RCC 7860 (cell line): ENCODE data around the gene SCAMP3.
"Not testable (repeated sequence)": the region's sequence is repeated elsewhere in the genome, so short reads cannot be mapped to it uniquely, and the experiment has no call there.

Experiments
- DNase-seq: peaks from one replicate; pipeline ENCODE4 v3.0.0-alpha.2; 2015; ENCODE audit warnings: low spot score
- FAIRE-seq: peaks from 2 replicates; lab custom pipeline; 2012; peaks lifted over from hg19 to GRCh38; lab: Jason Lieb, UNC

Gene SCAMP3

GRCh38 chr1:155261852-155262673 lies at the start of gene SCAMP3:
Gene SCAMP3, minus strand, starts transcription at chr1:155262360. Its CDS starts 209 bp downstream, at chr1:155262151.
- peak; percentile 85 for FAIRE-seq
- DNase-seq: peak; percentile 96

DNA sequence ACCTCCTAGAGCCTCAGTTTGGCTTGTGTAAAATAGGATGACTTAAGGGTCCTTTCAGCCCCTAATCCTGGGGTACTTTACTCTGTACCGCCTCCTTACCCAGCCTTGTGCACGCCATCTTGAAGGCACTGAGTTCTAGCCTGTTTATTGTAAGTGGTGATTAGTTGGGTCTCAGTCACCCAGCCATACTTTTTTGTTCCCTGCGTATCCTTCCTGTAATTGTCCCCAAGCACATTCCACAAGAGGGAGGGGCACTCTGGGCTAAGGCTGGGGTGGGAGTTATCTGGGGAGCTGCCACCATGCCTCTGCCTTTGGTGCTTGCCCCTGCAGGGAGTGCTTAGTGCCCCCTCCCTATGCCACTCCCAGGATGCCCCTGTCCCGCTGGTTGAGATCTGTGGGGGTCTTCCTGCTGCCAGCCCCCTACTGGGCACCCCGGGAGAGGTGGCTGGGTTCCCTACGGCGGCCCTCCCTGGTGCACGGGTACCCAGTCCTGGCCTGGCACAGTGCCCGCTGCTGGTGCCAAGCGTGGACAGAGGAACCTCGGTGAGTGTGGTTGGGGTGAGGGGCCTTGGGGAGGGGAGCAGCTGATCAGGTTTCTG lies 47.4 kb upstream of the SCAMP3 start:
- no peak for FAIRE-seq
- no peak for DNase-seq

DNA sequence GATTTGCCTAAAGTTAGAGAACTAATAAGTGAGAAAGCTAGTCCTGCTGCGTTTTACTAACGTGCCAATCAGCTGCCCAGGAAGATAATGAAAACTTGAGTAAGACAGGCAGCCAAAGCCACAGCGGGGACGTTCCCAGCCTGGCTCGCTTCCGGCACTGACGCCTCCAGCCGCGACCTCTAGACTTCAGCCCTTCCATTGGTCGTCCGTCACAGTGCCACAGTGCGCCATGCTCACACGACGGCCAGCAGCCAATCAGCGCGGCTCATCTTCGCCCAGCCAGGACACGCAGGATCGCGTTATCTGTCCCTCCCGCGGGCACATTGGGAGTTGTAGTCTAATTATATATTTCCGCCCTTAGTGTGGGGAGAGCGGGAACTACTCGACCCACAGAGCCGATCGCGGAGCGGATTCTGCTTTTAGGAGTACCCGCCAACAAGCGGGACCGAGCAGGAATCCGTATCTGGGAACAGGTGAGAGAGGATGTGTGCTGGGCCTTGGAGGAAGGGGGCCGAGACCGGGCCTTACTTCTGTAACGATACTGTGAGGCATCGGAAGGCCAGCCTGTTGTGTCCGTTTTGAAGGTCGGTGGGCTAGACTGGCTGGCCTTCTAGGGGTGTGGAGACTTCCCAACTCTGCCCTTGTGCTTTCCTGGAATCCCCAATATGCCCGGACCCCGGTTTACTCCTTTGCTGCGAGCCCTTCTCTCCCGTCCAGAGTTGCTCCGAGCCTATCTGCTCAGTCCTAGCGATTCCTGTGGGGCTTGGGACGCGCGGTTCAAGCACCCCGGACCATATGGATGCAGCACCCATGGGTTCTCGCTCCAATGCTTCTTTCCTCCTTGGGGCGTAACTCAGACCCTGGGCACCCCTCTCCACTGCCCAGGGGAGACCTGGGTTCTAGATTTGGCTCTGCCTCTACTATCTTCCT lies 46.6 kb upstream of the SCAMP3 start, which contains the start of gene FDPS:
Gene FDPS, plus strand, starts transcription at position 374 of the 930 bp plus-strand sequence. CDS start 924 bp downstream, outside the sequence.
- peak; percentile 91 for FAIRE-seq

GRCh38 chr1:155307247-155307740 lies 45.1 kb upstream of the SCAMP3 start:
- DNase-seq: peak; percentile 23

More for the DNA sequence above, 46.6 kb upstream of the SCAMP3 start, which contains the start of gene FDPS:
- DNase-seq: peak; percentile 98

GRCh38 chr1:155305881-155306391 lies 43.8 kb upstream of the SCAMP3 start:
- DNase-seq: no peak
- FAIRE-seq: no peak

More at GRCh38 chr1:155307247-155307740, 45.1 kb upstream of the SCAMP3 start:
- no peak for FAIRE-seq

GRCh38 chr1:155304558-155305063 lies 42.5 kb upstream of the SCAMP3 start:
- DNase-seq (peak; percentile 61), FAIRE-seq (peak; percentile 36)

DNA sequence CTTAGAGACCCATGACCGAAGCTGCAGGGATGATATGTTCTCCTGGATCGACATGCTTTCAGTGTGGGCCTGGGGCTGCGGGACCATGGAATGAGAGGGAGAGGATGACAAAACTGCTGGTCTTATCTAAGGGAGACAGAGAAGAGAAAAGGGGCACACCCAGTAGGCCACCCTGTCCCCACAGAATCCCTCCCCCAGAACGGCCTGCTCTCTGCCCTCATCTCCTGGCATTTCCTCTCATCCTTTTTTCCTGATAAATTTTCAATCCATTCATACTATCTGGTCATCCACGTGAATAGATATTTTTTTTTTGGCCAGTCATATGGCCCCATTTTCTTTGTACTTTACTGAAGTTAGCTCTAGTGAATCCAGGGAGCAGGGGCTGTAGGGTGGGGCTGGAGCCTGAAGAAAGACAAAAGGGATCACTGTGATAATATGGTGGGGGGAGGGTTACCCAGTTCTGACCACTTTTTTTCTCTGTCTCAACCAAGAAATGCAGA lies 39.2 kb upstream of the SCAMP3 start, which contains the start of gene PKLR:
Gene PKLR, minus strand, starts transcription at position 97 of the 500 bp plus-strand sequence. Its CDS starts 43 bp downstream, at position 54.
- FAIRE-seq: no peak

DNA sequence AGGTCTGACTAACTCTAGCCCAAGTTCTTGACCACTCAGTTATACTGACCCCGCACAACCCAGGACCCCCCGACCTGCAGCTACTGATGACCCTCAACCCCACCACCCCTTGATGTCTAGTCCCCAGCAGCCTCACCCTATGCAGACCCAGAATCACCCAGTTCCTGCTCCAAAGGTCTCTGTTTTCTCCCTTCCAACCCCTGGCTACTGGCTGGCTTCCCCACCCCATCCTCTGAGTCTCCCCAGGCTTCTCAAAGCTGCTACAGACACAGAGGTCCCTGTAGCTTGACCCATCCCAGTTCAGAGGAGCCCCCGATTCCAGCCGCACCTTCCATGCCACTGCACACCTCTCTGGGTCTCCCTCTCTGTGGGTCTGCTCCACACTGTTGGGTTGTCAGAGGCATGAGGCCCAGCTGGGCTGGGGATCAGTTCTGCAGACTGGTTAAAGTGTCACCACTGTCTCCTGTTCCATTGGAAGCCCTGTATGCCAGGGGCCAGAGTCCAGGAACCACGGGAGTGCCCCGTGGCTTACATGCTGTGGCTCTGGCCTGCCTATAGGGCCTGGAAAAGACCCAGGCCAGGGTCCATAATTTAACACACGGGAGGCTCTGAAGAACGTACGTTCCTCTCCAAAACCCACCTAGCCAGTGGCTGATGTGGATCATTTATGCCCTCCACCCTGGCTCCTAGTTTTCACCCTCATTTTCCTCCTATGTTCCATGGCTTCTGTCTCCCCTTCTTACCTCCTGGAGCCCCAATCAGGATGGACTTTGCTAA lies 38.6 kb upstream of the SCAMP3 start:
- FAIRE-seq (no peak), DNase-seq (no peak)

More for the DNA sequence above, 39.2 kb upstream of the SCAMP3 start, which contains the start of gene PKLR:
- no peak for DNase-seq

GRCh38 chr1:155300024-155300423 lies 37.9 kb upstream of the SCAMP3 start:
- FAIRE-seq (no peak), DNase-seq (no peak)

DNA sequence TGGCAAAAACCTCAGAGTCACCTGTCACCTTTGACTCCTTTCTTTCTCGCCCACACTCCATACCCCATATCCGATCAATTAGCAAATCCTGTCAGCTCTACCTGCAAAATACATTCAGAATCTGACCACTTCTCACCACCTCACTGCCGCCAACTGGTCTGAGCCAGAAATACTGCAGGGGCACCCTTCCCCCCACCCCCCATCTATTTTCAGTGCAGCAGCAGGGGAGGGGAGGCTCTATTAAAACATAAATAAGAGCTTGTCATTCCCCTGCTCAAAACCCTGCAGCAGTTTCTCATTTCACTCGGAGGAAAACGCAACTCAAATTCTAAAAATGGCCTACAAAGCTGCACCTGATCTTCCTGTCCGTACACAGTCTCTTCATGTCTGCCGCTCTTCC lies 35.2 kb upstream of the SCAMP3 start:
- DNase-seq: no peak

GRCh38 chr1:155296661-155297060 lies 34.5 kb upstream of the SCAMP3 start:
- FAIRE-seq (no peak), DNase-seq (no peak)

More for the DNA sequence above, 35.2 kb upstream of the SCAMP3 start:
- no peak for FAIRE-seq

GRCh38 chr1:155295942-155296267 lies 33.7 kb upstream of the SCAMP3 start:
- FAIRE-seq (no peak), DNase-seq (no peak)

DNA sequence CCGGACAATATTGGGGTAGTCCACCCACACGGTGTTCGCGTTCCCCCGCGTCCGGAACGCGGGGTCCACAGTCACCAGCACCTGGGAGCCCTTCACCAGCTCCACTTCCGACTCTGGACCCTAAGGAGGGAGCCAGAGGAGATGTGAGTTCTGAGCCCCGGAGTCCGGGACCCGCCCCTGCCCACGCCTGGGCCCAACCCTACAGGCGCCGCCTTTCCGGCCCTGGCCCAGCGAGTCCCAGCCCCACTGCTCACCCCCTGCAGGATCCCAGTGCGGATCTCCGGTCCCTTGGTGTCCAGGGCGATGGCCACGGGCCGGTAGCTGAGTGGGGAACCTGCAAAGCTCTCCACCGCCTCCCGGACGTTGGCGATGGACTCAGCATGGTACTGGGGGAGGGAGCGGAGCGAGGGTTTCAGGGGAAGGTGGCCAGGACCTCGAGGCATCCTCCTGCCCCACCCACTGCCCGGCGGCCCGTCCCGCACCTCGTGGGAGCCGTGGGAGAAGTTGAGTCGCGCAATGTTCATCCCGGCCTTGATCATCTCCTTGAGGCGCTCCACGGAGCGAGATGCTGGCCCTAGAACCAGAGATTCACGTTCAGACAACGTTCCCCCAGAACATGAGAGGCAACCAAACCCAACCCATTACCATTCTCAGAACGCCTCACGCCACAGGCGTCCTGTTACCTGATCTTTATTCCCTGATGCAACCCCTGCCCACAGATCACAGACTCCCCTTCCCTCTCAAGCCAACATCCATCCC lies 33.2 kb upstream of the SCAMP3 start:
- FAIRE-seq (no peak), DNase-seq (no peak)

GRCh38 chr1:155294520-155295182 lies 32.5 kb upstream of the SCAMP3 start:
- no peak for FAIRE-seq
- no peak for DNase-seq

DNA sequence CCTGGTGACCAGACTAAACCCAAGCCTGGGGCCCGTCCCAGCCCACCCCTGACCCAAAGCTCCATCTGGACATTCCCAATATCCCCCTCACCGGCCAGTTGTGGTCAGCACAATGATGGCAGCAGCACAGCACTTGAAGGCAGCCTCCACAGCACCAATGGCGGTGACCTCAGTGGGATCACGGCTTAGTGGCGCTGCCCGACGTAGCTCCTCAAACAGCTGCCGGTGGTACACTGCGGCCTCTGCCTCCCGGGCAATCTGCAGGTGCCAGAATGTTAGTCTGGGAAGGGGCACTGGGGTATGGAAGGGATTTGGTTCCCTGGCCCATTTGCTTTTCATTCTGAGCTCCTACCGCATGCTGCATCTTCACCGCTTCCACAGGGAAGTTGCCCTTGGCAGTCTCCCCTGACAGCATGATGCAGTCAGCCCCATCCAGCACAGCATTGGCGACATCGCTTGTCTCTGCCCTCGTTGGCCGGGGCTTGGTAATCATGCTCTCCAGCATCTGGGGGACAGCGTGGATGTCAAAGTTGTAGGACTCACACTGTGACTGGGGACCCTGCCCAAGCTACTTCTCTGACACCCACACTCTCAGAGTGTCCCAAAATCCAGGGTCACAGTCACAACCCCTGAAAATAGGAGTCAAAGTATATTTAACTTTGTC lies 31.1 kb upstream of the SCAMP3 start:
- FAIRE-seq (no peak), DNase-seq (no peak)

GRCh38 chr1:155291006-155291405 lies 28.8 kb upstream of the SCAMP3 start:
- DNase-seq, FAIRE-seq: not testable (repeated sequence)

DNA sequence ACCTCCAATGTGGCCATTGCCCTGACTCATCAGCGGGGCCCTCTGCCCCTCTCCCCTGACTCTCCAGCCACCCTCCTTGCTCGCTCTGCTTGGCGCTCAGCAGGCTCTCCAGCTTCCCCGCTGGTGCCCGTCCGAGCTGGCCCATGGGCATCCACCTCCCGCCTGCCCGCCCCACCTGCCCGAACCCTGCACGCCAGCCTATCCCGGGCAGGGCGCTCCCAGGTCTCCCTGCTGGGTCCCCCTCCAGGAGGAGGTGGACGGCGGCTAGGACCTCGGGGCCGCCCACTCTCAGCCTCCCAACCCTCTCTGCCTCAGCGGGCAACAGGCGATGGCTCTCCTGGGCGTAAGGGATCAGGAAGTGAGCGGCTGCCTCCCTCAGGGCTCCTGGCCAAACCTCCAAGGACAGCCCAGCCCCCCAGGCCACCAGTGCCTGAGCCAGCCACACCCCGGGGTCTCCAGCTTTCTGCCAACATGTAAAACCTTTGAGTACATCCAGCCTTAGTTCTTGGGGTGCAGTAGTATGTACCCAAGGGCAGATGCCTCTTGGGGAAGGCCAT lies 25.9 kb upstream of the SCAMP3 start:
- no peak for FAIRE-seq
- DNase-seq: no peak
